NCI-H1417 (cell line): ENCODE results near the gene SRPRA.
"Not testable (repeated sequence)": the region's sequence is repeated elsewhere in the genome, so short reads cannot be mapped to it uniquely, and the experiment has no call there.

Experiments
- DNase-seq, 3 experiments: peaks; one replicate each; lab custom pipeline; 2025; lab: John Stamatoyannopoulos, UW

The SRPRA gene

GRCh38 chr11:126268708-126269579, at the start of gene SRPRA, which contains the start of gene FOXRED1:
SRPRA (minus strand) TSS chr11:126268895; CDS start chr11:126268804, 91 bp downstream.
FOXRED1 (plus strand) TSS chr11:126269154; CDS start chr11:126269207, 53 bp downstream.
- DNase-seq = peak; percentile 99 to 100 (median 99)

DNA sequence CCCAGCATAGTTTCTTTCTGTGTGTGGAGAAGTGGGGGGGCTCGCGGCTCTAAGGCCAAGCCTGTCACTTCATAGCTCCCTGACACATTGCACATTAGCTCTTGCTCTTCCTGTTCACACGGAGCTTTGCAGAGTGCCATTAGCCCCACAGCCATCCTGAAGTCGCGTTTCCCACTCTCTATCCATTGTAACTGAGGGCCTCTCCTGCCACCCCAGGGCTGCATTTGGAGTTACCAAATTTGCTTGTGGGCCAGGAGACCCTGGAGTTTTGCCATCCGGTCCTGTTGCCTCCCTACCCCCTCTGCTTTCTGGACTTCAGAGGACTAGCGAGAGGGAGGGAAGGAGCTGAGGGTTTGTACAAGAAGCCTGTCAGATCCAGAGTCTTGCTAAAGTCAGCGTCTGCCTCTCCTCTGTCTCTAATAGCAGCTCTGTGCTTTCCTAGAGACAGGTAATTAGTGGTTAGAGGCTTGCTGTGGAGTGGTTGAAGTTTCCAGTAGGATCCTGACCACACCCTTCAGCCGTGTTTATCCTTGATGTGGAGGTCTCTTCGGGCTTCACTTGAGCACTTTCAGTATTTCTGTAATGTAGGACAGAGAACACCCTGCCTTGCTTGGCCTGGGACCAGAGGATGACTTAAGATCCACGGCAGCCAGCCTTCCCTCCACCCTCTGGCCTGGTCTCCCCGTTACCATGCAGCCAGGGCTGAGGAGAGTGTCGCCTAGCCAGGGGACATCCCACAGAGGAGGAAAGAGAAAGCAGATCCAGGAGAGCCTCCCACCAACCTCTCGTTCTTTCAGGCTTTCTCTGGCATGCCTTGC, 49.3 kb upstream of the SRPRA start:
- peak; percentile 25 to 51 (median 48) for DNase-seq

DNA sequence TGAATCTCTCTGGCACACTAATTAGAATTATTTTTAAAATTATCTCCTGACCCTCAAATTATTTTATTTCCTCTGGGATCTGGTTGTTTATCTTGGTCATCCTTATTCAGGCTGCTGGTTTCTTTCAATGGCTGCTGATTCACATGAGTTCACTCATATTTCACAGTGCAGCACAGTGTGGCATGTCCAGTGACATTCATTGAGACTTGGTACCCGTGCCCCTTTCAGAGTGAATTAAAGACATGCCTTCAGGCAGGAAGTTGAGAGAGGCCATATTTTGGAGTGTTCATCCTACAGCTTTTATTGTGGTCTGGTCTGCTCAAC, 48.7 kb upstream of the SRPRA start:
- no peak for DNase-seq

DNA sequence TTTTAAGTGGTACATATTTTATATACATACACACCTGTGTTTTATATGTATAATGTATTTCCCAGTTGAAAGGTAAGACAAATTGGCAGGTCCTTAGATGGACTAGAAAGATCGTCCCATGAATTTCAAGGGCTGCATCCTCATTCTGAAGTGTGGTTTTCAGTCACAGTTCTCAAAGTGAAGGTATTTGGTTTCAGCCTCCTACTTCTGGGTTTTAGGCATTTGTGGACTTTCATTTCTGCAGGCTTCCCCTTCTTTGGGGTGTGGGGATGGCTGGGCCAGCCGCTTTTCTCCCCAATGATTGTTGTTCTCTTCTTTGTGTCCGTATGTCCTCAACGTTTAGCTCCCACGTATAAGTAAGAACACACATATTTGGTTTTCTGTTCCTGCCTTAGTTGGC, 45.1 kb upstream of the SRPRA start:
- DNase-seq = no peak

GRCh38 chr11:126312961-126313360, 44.3 kb upstream of the SRPRA start:
- no peak for DNase-seq

DNA sequence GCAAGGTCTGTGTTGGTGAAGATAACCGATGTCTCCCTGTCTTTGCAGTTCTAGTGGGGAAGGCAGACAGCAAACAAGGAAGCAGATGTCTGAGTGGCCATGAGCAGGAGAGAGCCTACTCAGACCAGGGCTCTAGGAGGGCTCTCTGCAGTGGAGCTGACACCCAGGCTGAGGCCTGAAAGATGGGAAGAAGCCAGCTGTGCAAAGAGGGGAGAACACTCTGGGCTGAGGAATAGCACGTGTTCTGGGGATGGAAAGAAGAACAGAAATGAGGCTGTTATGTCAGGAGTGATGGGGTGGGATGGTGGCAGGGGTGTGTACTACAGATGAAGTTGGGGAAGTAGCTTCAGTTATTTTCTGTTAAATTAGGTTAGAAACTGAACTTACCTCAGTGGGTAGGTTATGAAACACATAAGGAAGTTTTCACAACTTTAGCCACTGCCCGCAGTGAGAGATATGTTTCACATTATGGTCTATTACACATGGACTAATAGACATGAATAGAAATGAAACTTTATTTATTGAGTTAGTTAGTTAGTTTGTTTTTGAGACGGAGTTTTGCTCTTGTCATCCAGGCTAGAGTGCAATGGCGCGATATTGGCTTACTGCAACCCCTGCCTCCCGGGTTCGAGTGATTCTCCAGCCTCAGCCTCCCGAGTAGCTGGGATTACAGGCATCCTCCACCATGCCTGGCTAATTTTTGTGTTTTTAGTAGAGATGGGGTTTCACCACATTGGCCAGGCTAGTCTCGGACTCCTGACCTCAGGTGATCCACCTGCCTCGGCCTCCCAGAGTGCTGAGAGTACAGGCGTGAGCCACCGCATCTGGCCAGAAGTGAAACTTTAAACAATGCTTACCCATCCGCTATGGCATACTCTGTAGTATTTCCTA, 43.0 kb upstream of the SRPRA start:
- DNase-seq = no peak

GRCh38 chr11:126310992-126311310, 42.3 kb upstream of the SRPRA start:
- no peak for DNase-seq

GRCh38 chr11:126310200-126310991, 41.7 kb upstream of the SRPRA start:
- DNase-seq = peak; percentile 54 to 81 (median 63)

- DNase-seq = not testable (repeated sequence)
These were observed 40.1 kb upstream of the SRPRA start for GRCh38 chr11:126308771-126309170.

DNA sequence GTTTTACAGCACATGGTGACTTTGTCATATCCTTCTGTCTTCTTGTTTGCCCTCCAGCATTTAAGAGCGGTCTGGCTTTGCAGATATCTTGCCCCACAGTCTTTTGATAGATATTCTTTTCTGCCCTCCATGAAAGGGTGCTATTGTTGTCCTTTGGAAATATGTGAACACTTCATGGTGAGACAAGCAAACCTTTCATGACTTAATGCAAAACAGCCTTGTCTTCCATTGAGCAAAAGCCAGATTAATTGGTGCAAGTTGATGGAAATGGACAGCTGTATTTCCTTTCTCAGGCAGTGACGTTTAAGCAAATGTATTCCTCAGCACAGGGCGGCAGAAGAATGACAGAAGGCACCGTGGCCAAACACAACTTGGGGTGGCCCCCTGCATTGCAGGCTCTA, 39.6 kb upstream of the SRPRA start:
- DNase-seq = no peak

DNA sequence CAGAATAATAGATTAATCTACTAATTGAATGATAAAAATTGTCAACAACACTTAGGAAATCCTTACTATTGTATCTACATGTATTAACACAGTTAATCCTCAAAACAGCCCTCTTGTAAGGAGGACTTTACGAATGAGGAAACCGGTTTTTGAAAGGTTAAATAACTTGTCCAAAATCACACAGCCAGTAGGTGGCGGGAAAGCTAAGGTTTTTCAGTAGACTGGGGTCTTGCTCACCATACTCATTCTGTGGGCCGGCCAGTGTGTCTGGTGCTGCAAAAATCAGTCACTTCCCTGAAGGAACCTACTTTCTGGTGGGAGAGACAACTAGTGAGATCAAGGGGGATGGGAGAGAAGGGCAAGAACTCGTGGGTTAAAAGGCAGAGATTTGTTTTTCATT, 39.0 kb upstream of the SRPRA start:
- peak in 2 of 3 experiments; percentile 18 to 52 for DNase-seq

DNA sequence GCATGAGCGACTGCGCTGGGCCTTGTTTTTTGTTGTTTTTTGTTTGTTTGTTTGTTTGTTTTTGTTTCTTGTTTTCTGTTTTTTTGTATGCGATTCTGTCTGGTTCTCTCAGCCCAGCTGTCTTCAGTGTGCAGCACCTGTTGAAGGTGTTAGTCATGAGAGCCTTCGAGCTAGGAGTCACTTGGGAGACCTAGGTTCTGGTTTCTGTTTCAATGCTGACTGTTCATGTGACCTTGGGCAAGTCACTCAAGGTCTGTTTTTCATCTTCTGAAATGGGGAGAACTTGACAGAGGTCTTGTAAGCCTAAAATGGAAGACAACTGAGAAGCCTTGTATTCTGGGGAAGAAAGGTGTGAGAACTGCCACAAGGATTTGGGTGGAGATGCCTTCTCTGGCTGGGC, 37.0 kb upstream of the SRPRA start:
- no peak for DNase-seq

- DNase-seq = peak in 1 of 3 experiments; percentile 67
These were observed 35.9 kb upstream of the SRPRA start for GRCh38 chr11:126304457-126305075.

- DNase-seq = peak; percentile 86 to 99 (median 99)
These were observed 35.1 kb upstream of the SRPRA start, which contains the start of gene DCPS for GRCh38 chr11:126303623-126304456. DCPS (plus strand) TSS chr11:126304060; CDS start chr11:126304081, 21 bp downstream.

DNA sequence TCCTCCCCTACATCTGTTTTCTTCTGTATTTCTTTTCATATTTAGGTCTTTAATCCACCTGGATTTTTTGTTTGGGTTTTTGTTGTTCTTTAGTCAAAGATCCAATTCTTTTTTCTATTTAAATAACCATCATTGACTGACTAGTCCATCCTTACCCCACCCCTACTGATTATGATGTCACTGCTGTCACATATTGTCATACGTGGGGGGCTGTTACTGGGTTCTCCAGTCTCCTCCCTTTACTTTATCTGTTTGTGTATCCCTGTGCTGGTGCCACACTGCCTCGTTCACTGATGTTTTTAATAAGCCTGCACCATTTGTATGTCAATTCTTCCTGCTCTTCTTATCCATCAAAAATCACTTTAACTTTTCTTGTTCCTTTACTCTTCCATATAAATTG, 28.3 kb upstream of the SRPRA start:
- DNase-seq = no peak

- no peak for DNase-seq
These were observed 25.0 kb upstream of the SRPRA start for GRCh38 chr11:126293726-126294125.

DNA sequence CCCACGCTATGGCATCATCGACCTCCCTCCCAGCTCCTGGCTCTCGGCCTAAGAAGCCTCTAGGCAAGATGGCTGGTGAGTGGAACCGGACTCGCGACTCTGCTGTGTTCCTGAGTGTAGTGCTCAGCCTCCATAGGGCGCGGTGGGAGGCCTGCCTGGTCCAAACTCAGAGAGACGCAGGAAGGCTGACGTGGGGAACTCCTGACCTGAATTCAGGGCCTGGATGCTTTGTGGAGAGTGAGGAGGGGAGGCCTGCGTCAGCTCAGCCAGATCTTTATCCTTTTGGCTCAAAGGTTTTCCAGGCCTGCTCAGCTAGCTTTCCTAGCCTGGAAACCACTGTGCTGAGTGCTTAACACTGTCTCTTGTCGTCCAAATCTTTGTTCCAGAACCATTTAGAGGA, 22.2 kb upstream of the SRPRA start:
- DNase-seq = no peak

DNA sequence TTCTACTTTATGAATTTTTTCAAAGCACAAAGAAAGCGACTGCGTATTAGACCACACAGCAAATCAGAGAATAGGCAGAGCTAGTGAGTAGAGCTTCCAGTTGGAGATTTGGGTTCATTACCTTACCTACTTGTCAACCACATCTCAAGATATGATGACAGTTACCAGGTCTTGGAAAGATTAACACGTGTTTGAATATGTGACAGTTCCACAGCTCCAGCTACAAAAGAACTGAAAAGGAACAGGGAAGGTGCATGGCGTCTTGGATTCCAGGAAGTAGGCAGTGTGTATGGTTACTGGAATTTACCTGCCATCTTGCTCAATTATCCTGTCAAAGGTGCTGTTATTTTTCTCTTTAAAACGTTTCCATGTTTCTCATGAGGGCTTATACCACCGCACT, 19.5 kb upstream of the SRPRA start:
- DNase-seq = no peak

- DNase-seq = peak; percentile 30 to 72 (median 64)
These were observed 16.1 kb upstream of the SRPRA start for GRCh38 chr11:126284829-126285228.
